GM19035 (cell line): ENCODE results near the gene BCS1L.
"Not testable (repeated sequence)": the region's sequence is repeated elsewhere in the genome, so short reads cannot be mapped to it uniquely, and the experiment has no call there.

ENCODE experiments used
- ATAC-seq: cut with Tn5 transposase; IDR thresholded peaks from one replicate; pipeline ENCODE4 v1.9.1; 2021; ENCODE audit not compliant: unreplicated experiment

Gene BCS1L

DNA sequence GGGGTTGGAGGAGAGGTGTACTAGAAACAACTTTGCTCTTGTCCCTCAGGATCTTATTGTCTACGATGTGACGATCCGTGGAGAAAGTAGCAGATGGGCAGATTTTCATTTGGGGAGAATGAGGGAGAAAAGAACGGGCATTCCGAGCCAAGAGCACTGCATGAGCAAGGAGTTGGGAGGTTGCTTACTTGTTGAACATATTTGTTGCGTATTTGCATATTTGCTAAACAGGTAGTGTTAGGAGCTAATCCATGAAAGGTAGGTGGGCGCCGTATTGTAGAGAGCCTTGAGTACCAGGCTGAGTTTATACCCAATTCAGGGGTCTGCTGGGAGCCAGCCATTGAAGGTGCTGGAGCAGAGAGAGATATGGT is 490 bp downstream of the BCS1L start:
- no peak for ATAC-seq

DNA sequence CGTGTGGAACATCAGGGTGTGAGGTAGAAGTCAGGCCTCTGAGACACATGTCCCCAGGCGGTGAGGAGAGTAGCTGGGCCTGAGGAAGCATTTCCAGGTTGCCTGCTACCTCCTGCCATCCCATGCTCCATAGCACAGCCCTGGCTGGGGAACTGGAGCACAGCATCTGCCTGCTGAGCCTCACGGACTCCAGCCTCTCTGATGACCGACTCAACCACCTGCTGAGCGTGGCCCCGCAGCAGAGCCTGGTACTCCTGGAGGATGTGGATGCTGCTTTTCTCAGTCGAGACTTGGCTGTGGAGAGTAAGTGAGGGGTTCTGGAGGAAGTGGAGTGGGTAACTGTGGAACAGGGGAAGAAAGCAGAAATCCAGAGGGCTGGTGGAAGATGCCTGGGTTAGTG is 2.9 kb downstream of the BCS1L start:
- no peak for ATAC-seq

DNA sequence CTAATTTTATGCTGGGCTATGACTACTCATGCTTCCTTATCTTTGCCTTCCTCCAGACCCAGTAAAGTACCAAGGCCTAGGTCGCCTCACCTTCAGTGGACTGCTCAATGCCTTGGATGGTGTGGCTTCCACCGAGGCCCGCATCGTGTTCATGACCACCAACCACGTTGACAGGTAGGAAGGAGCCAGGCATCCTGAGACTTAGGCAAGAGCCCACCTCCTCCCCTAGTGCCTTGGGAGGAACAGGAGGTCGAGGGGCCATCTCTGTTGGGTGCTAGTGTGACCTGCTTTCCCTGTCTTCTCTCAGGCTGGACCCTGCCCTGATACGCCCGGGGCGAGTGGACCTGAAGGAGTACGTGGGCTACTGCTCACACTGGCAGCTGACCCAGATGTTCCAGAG is 3.3 kb downstream of the BCS1L start:
- no peak for ATAC-seq

DNA sequence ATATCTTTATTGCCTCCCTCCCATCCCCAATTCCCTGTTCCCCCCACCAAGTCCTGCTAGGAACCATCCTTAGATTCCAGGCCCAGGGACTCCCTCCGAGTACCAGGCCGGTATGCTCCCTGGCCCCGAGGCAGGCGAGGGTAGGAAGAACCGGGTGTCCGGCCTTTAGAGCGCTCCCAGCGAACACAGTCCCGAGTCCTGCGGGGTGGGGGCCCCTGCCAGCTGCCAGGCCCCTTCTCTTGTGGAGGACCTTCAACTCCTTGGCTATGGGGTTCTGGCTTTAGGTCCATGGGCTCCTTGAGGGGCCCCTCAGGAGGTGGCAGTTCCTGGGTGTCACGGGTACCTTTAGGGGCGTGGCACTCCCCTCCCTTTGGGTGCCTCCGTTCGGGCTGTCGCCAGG is 4.4 kb downstream of the BCS1L start:
- ATAC-seq, result no peak

DNA sequence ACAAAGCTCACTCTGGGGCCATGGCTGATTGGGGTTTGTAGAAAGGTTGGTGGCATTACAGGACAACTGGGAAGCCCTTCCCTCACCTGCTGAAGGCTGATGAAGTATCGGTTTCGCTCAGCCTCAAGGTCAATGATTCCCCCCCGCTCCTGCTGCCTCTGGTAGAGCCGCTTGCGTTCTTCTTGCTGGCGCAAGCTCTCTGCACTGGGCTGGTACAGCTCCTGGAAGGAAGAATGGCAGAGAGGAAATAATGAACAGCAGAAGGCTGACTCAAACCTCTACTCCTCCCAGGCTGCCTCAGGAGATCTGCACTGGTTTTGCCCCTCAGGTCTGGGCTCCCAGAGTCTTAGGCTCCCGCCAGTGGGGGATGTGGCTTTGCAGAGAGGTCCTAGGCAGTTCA is 5.2 kb downstream of the BCS1L start:
- no peak for ATAC-seq

GRCh38 chr2:218671097-218671653 is 11.7 kb downstream of the BCS1L start:
- ATAC-seq, result peak; percentile 7

DNA sequence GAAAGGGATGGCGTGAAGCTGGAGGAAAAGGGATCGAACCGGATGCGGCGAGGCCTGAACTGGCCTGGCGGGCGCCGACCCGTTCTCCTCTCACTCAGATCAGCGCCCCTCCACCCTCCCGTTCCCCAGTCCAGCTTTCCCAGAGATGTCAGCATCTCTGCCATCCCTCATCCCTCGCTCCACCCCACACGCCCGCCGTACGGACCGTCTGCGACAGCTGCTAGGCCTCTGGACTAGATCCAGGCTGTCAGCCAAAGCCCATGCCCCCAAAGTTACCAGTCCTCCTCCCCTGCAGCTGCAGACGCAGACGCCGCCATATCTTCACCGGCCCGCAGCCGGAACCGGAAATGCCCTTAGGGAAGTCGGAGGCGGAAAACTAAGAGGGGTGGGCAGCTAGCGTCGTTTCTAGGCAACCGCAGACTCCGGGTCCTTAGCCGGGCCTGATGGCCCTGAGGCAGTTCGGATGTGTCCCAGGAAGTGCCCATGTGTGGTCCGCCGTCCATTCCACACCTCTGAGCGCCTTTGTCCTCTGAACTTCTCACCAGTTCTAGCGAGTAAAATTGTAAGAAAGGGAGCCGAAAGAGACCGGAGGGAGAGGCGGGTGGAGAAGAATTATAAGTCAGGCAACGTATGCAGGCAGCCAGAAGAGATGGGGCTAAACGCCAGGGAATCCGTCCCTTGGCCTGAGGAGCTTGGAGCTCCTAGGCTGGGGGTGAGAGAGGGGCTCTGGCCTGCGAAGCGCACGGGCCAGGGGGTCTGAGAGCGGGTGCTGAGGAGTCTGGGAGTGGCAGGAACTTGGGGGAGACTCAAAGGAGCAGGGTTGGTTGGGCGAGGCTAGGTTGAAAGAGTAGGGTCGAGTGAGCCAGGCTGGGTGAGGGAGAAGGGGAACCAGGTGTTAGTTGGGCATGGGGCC is 12.4 kb downstream of the BCS1L start, which contains the start of the genes RNF25 and STK36:
Gene RNF25 (minus strand): TSS at position 349 of the 913 bp plus-strand sequence. CDS start 32 bp downstream, at position 317.
Gene STK36 (plus strand): TSS at position 433 of the 913 bp plus-strand sequence. CDS start 744 bp downstream, outside the sequence.
- peak; percentile 94 for ATAC-seq

DNA sequence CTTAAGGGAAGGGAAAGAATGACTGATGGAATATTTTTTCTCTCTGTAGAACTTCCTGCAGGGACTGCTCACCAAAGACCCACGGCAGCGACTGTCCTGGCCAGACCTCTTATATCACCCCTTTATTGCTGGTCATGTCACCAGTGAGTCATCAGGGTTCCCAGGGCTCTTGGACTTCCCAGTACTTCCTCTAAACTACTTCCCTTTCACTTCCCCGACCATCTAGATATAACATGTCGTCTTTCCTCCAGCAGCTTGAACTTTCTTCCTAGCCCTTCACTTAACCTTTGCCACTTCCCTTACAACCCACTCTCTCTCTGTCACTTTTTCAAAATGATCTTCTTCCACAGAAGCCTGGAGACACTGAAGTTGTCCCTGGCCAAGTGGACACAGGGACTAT is 19.6 kb downstream of the BCS1L start:
- ATAC-seq, result no peak

- ATAC-seq, result no peak
These were observed 20.6 kb downstream of the BCS1L start for GRCh38 chr2:218680061-218680460.

- not testable (repeated sequence) for ATAC-seq
These were observed 28.0 kb downstream of the BCS1L start for GRCh38 chr2:218687400-218688060.

- no peak for ATAC-seq
These were observed 31.8 kb downstream of the BCS1L start for GRCh38 chr2:218691234-218691633.

- ATAC-seq, result no peak
These were observed 35.1 kb downstream of the BCS1L start for GRCh38 chr2:218694405-218695145.

- no peak for ATAC-seq
These were observed 39.4 kb downstream of the BCS1L start for GRCh38 chr2:218698885-218699284.

GRCh38 chr2:218701806-218702205 is 42.3 kb downstream of the BCS1L start:
- ATAC-seq, result no peak

DNA sequence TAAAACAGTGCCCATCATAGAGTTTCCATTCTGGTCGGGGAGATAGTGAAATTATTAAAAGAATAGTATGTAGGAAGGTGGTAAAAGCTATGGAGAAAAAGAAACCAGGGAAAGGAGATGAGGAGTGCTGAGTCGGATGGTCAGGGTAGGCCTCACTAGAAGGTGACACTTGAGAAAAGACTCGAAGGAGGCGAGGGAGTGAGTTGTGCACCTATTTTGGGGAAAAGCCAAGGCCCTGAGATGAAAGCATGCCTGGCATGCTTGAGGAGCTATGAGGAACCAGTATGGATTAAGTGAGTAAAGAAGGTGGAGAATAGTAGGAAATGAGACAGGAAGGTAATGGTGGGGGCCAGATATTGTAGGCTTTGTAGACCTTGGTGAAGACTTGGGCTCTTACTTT is 43.9 kb downstream of the BCS1L start:
- no peak for ATAC-seq

GRCh38 chr2:218708086-218708485 is 48.6 kb downstream of the BCS1L start:
- ATAC-seq, result no peak

GRCh38 chr2:218709908-218710307 is 50.4 kb downstream of the BCS1L start:
- no peak for ATAC-seq

GRCh38 chr2:218710334-218710686 is 50.8 kb downstream of the BCS1L start:
- no peak for ATAC-seq

GRCh38 chr2:218710687-218711549 is 51.4 kb downstream of the BCS1L start, which contains the start of gene TTLL4:
TTLL4 (plus strand) TSS chr2:218710835; CDS start chr2:218737677, 26,842 bp downstream.
- ATAC-seq, result peak; percentile 89

- ATAC-seq, result no peak
These were observed 52.1 kb downstream of the BCS1L start for GRCh38 chr2:218711550-218711929.
